Measurements from ENCODE around the gene GOSR1.
"Not testable (repeated sequence)": the region's sequence is repeated elsewhere in the genome, so short reads cannot be mapped to it uniquely, and the experiment has no call there.

Gene GOSR1

GRCh38 chr17:30537667-30538066, 60.5 kb downstream of the GOSR1 start:
- H3K36me3 ChIP-seq (ENCODE audit: control insufficient read depth, insufficient read depth, low read length); H3K4me1 ChIP-seq (ENCODE audit: control insufficient read depth, insufficient read depth, low read length); H3K9me3 ChIP-seq (ENCODE audit: control insufficient read depth, low read length); H3K4me3 ChIP-seq (ENCODE audit: insufficient read depth, low read depth, low read length); H3K27me3 ChIP-seq (ENCODE audit: control insufficient read depth, insufficient read depth, low read length, poor library complexity, severe bottlenecking); H3K27ac ChIP-seq (ENCODE audit: insufficient read depth, low read depth, low read length, poor library complexity, severe bottlenecking): not testable (repeated sequence)
- 81 to 84% methylated on average over 1 of the region's 1 CpG for WGBS, 2 experiments

GRCh38 chr17:30541802-30542201, 64.6 kb downstream of the GOSR1 start:
- H3K4me1 ChIP-seq (ENCODE audit: control insufficient read depth, insufficient read depth, low read length): no peaks in the 10 kb centered on the region
- no peak overlapping the region for H3K27ac ChIP-seq (ENCODE audit: insufficient read depth, low read depth, low read length, poor library complexity, severe bottlenecking)
- no peaks in the 10 kb centered on the region for H3K36me3 ChIP-seq (ENCODE audit: control insufficient read depth, insufficient read depth, low read length)
- no peak overlapping the region for H3K4me3 ChIP-seq (ENCODE audit: insufficient read depth, low read depth, low read length)
- 87 to 90% methylated on average over 8 of the region's 8 CpGs for WGBS, 2 experiments
- H3K27me3 ChIP-seq (ENCODE audit: control insufficient read depth, insufficient read depth, low read length, poor library complexity, severe bottlenecking): no peaks in the 10 kb centered on the region
- H3K9me3 ChIP-seq (ENCODE audit: control insufficient read depth, low read length): no peaks in the 10 kb centered on the region

- H3K27ac ChIP-seq (ENCODE audit: insufficient read depth, low read depth, low read length, poor library complexity, severe bottlenecking): no peak overlapping the region
- H3K36me3 ChIP-seq (ENCODE audit: control insufficient read depth, insufficient read depth, low read length): no peaks in the 10 kb centered on the region
- H3K9me3 ChIP-seq (ENCODE audit: control insufficient read depth, low read length): no peaks in the 10 kb centered on the region
- no peaks in the 10 kb centered on the region for H3K4me1 ChIP-seq (ENCODE audit: control insufficient read depth, insufficient read depth, low read length)
- H3K4me3 ChIP-seq (ENCODE audit: insufficient read depth, low read depth, low read length): no peak overlapping the region
- no peaks in the 10 kb centered on the region for H3K27me3 ChIP-seq (ENCODE audit: control insufficient read depth, insufficient read depth, low read length, poor library complexity, severe bottlenecking)
- 90 to 97% methylated on average over 2 of the region's 2 CpGs for WGBS, 2 experiments
Measured at GRCh38 chr17:30543456-30543855, 66.2 kb downstream of the GOSR1 start.

- no peak overlapping the region for H3K27ac ChIP-seq (ENCODE audit: insufficient read depth, low read depth, low read length, poor library complexity, severe bottlenecking)
- no peak overlapping the region for H3K4me3 ChIP-seq (ENCODE audit: insufficient read depth, low read depth, low read length)
- H3K36me3 ChIP-seq (ENCODE audit: control insufficient read depth, insufficient read depth, low read length): no peaks in the 10 kb centered on the region
- no peaks in the 10 kb centered on the region for H3K27me3 ChIP-seq (ENCODE audit: control insufficient read depth, insufficient read depth, low read length, poor library complexity, severe bottlenecking)
- 96% methylated on average over 2 of the region's 2 CpGs; no CpG with 5 or more reads in 1 of the 2 experiments for WGBS, 2 experiments
- H3K4me1 ChIP-seq (ENCODE audit: control insufficient read depth, insufficient read depth, low read length): no peaks in the 10 kb centered on the region
- H3K9me3 ChIP-seq (ENCODE audit: control insufficient read depth, low read length): no peaks in the 10 kb centered on the region
Measured at GRCh38 chr17:30545024-30545423, 67.8 kb downstream of the GOSR1 start.

GRCh38 chr17:30547778-30548573, 70.8 kb downstream of the GOSR1 start:
- Histone ChIP-seq H3K4me1 (ENCODE audit: control insufficient read depth, insufficient read depth, low read length) (peaks cover 7% of the 10 kb centered on the region), H3K4me3 (ENCODE audit: insufficient read depth, low read depth, low read length) (no peak overlapping the region), H3K27ac (ENCODE audit: insufficient read depth, low read depth, low read length, poor library complexity, severe bottlenecking) (no peak overlapping the region), H3K27me3 (ENCODE audit: control insufficient read depth, insufficient read depth, low read length, poor library complexity, severe bottlenecking) (no peaks in the 10 kb centered on the region), H3K36me3 (ENCODE audit: control insufficient read depth, insufficient read depth, low read length) (no peaks in the 10 kb centered on the region), H3K9me3 (ENCODE audit: control insufficient read depth, low read length) (no peaks in the 10 kb centered on the region)
- 92 to 93% methylated on average over 15 of the region's 15 CpGs for WGBS, 2 experiments

GRCh38 chr17:30549181-30549580, 72.0 kb downstream of the GOSR1 start:
- 88 to 92% methylated on average over 4 of the region's 4 CpGs for WGBS, 2 experiments
- not testable (repeated sequence) for H3K4me1 ChIP-seq (ENCODE audit: control insufficient read depth, insufficient read depth, low read length); H3K9me3 ChIP-seq (ENCODE audit: control insufficient read depth, low read length); H3K36me3 ChIP-seq (ENCODE audit: control insufficient read depth, insufficient read depth, low read length); H3K4me3 ChIP-seq (ENCODE audit: insufficient read depth, low read depth, low read length); H3K27me3 ChIP-seq (ENCODE audit: control insufficient read depth, insufficient read depth, low read length, poor library complexity, severe bottlenecking); H3K27ac ChIP-seq (ENCODE audit: insufficient read depth, low read depth, low read length, poor library complexity, severe bottlenecking)

GRCh38 chr17:30549864-30550511, 72.8 kb downstream of the GOSR1 start:
- Histone ChIP-seq H3K9me3 (ENCODE audit: control insufficient read depth, low read length) (no peaks in the 10 kb centered on the region), H3K4me3 (ENCODE audit: insufficient read depth, low read depth, low read length) (no peak overlapping the region), H3K36me3 (ENCODE audit: control insufficient read depth, insufficient read depth, low read length) (no peaks in the 10 kb centered on the region), H3K27me3 (ENCODE audit: control insufficient read depth, insufficient read depth, low read length, poor library complexity, severe bottlenecking) (no peaks in the 10 kb centered on the region), H3K27ac (ENCODE audit: insufficient read depth, low read depth, low read length, poor library complexity, severe bottlenecking) (no peak overlapping the region), H3K4me1 (ENCODE audit: control insufficient read depth, insufficient read depth, low read length) (peaks cover 7% of the 10 kb centered on the region)
- 92 to 94% methylated on average over 15 of the region's 15 CpGs for WGBS, 2 experiments

- Histone ChIP-seq H3K4me1 (ENCODE audit: control insufficient read depth, insufficient read depth, low read length) (peaks cover 7% of the 10 kb centered on the region), H3K36me3 (ENCODE audit: control insufficient read depth, insufficient read depth, low read length) (no peaks in the 10 kb centered on the region), H3K4me3 (ENCODE audit: insufficient read depth, low read depth, low read length) (no peak overlapping the region), H3K27ac (ENCODE audit: insufficient read depth, low read depth, low read length, poor library complexity, severe bottlenecking) (no peak overlapping the region), H3K27me3 (ENCODE audit: control insufficient read depth, insufficient read depth, low read length, poor library complexity, severe bottlenecking) (no peaks in the 10 kb centered on the region), H3K9me3 (ENCODE audit: control insufficient read depth, low read length) (no peaks in the 10 kb centered on the region)
- WGBS, 2 experiments: 90% methylated on average over 10 of the region's 10 CpGs
Measured at GRCh38 chr17:30550512-30551273, 73.5 kb downstream of the GOSR1 start.

GRCh38 chr17:30551274-30551995, 74.2 kb downstream of the GOSR1 start:
- not testable (repeated sequence) for H3K27me3 ChIP-seq (ENCODE audit: control insufficient read depth, insufficient read depth, low read length, poor library complexity, severe bottlenecking); H3K9me3 ChIP-seq (ENCODE audit: control insufficient read depth, low read length); H3K27ac ChIP-seq (ENCODE audit: insufficient read depth, low read depth, low read length, poor library complexity, severe bottlenecking); H3K36me3 ChIP-seq (ENCODE audit: control insufficient read depth, insufficient read depth, low read length); H3K4me3 ChIP-seq (ENCODE audit: insufficient read depth, low read depth, low read length); H3K4me1 ChIP-seq (ENCODE audit: control insufficient read depth, insufficient read depth, low read length)
- 65 to 73% methylated on average over 9 of the region's 9 CpGs for WGBS, 2 experiments

GRCh38 chr17:30551996-30552339, 74.8 kb downstream of the GOSR1 start:
- no peak overlapping the region for H3K27ac ChIP-seq (ENCODE audit: insufficient read depth, low read depth, low read length, poor library complexity, severe bottlenecking)

More at GRCh38 chr17:30551996-30552339, 74.8 kb downstream of the GOSR1 start:
- Histone ChIP-seq H3K4me3 (ENCODE audit: insufficient read depth, low read depth, low read length) (no peak overlapping the region), H3K4me1 (ENCODE audit: control insufficient read depth, insufficient read depth, low read length) (peaks cover 7% of the 10 kb centered on the region), H3K27me3 (ENCODE audit: control insufficient read depth, insufficient read depth, low read length, poor library complexity, severe bottlenecking) (no peaks in the 10 kb centered on the region), H3K36me3 (ENCODE audit: control insufficient read depth, insufficient read depth, low read length) (no peaks in the 10 kb centered on the region), H3K9me3 (ENCODE audit: control insufficient read depth, low read length) (no peaks in the 10 kb centered on the region)
- 94 to 97% methylated on average over 9 of the region's 9 CpGs for WGBS, 2 experiments
